Measurements from ENCODE around the gene SLC7A6OS. TPM values are rescaled to one million over a fixed set of nuclear protein-coding genes. Genes with fewer than 3 reads are reported as not detected.

SLC7A6OS gene
- total RNA-seq, 2 experiments from 2014 or later, result 17.4 to 21.7 TPM

- DNase-seq, result peak; percentile 81
- peak; percentile 100 for ATAC-seq
Measured at GRCh38 chr16:68319185-68319908, 8.6 kb upstream of the SLC7A6OS start.

GRCh38 chr16:68313116-68313515, 2.4 kb upstream of the SLC7A6OS start:
- ChIA-PET CTCF (no interaction called here), POLR2A (no interaction called here)
- ATAC-seq (no peak), DNase-seq (no peak)
- Mint-ChIP-seq H3K9me3 (ENCODE audit: low read depth) (no peaks in the 10 kb centered on the region), H3K36me3 (ENCODE audit: low read depth) (peaks cover 39% of the 10 kb centered on the region), H3K4me3 (no peak overlapping the region), H3K27me3 (no peaks in the 10 kb centered on the region), H3K27ac (no peak overlapping the region), H3K4me1 (peaks cover 36% of the 10 kb centered on the region)
- intact Hi-C loops (cut with DNase I, micrococcal nuclease), result no loop called here

More at GRCh38 chr16:68319185-68319908, 8.6 kb upstream of the SLC7A6OS start:
- Mint-ChIP-seq H3K27ac (peak overlapping the region; percentile 74), H3K36me3 (ENCODE audit: low read depth) (peaks cover 37% of the 10 kb centered on the region), H3K4me1 (peaks cover 27% of the 10 kb centered on the region), H3K4me3 (no peak overlapping the region), H3K9me3 (ENCODE audit: low read depth) (no peaks in the 10 kb centered on the region), H3K27me3 (no peaks in the 10 kb centered on the region)
- ChIA-PET CTCF (interaction anchor here (0.6 to 19.5 kb wide), 6 partner anchors 8 to 1734 kb away, joined by 3 to 517 read pairs (median 8); partner anchors contain the start of genes PRMT7, SLC7A6 and SLC7A6OS), POLR2A (interaction anchor here (0.7 to 1.4 kb wide), 5 partner anchors 9 to 166 kb away, joined by 5 to 8 read pairs (median 7); partner anchors contain the start of genes PRMT7, SLC7A6 and SLC7A6OS)
- intact Hi-C loops (cut with DNase I, micrococcal nuclease), result loop anchor here (1.0 to 2.0 kb wide), 2 partner anchors 8 to 55 kb away; partner anchors contain the start of genes PRMT7 (in 1 of the 2) and SLC7A6 (in 1 of the 2)

GRCh38 chr16:68310437-68310773, 341 bp downstream of the SLC7A6OS start:
- DNase-seq (no peak), ATAC-seq (no peak)
- peak overlapping the region; percentile 92 for H3K27ac Mint-ChIP-seq
- H3K4me1 Mint-ChIP-seq, result peaks cover 42% of the 10 kb centered on the region
- peaks cover 39% of the 10 kb centered on the region for H3K36me3 Mint-ChIP-seq (ENCODE audit: low read depth)
- H3K9me3 Mint-ChIP-seq (ENCODE audit: low read depth), result no peaks in the 10 kb centered on the region
- ChIA-PET CTCF (interaction anchor here (0.5 to 2.4 kb wide), 16 partner anchors 10 to 48 kb away, joined by 3 to 18 read pairs (median 6); partner anchors contain the start of gene SLC7A6), POLR2A (interaction anchor here (0.9 to 2.0 kb wide), 8 partner anchors 9 to 226 kb away, joined by 3 to 19 read pairs (median 6); partner anchors contain the start of genes NFATC3 and SLC7A6)
- H3K27me3 Mint-ChIP-seq, result no peaks in the 10 kb centered on the region
- intact Hi-C loops (cut with DNase I, micrococcal nuclease), result loop anchor here (1.0 to 2.0 kb wide), 4 partner anchors 24 to 504 kb away; partner anchors contain the start of genes CENPT (in 1 of the 2), RANBP10 (in 1 of the 2), SLC7A6 (in 1 of the 2) and TSNAXIP1 (in 1 of the 2)
- H3K4me3 Mint-ChIP-seq, result peak overlapping the region; percentile 90

GRCh38 chr16:68309799-68310198, 947 bp downstream of the SLC7A6OS start:
- ATAC-seq (no peak), DNase-seq (no peak)
- peaks cover 38% of the 10 kb centered on the region for H3K4me1 Mint-ChIP-seq
- peak overlapping the region; percentile 90 for H3K4me3 Mint-ChIP-seq
- ChIA-PET POLR2A (no interaction called here), CTCF (interaction anchor here (0.6 kb wide), 1 partner anchor 21 kb away, joined by 3 read pairs; no protein-coding TSS in a partner anchor)
- intact Hi-C loops (cut with DNase I, micrococcal nuclease), result loop anchor here (1.0 to 2.0 kb wide), 4 partner anchors 23 to 503 kb away; partner anchors contain the start of genes CENPT (in 1 of the 2), RANBP10 (in 1 of the 2), SLC7A6 (in 1 of the 2) and TSNAXIP1 (in 1 of the 2)
- H3K27ac Mint-ChIP-seq, result peak overlapping the region; percentile 92
- H3K9me3 Mint-ChIP-seq (ENCODE audit: low read depth), result no peaks in the 10 kb centered on the region
- peaks cover 39% of the 10 kb centered on the region for H3K36me3 Mint-ChIP-seq (ENCODE audit: low read depth)
- no peaks in the 10 kb centered on the region for H3K27me3 Mint-ChIP-seq

- ChIA-PET POLR2A (no interaction called here), CTCF (interaction anchor here (1.0 to 6.0 kb wide), 4 partner anchors 10 to 44 kb away, joined by 3 to 32 read pairs (median 4); no protein-coding TSS in a partner anchor)
- H3K27me3 Mint-ChIP-seq, result no peaks in the 10 kb centered on the region
- no peaks in the 10 kb centered on the region for H3K9me3 Mint-ChIP-seq (ENCODE audit: low read depth)
- H3K4me1 Mint-ChIP-seq, result peaks cover 23% of the 10 kb centered on the region
- ATAC-seq (no peak), DNase-seq (no peak)
- intact Hi-C loops (cut with DNase I, micrococcal nuclease), result no loop called here
- H3K27ac Mint-ChIP-seq, result no peak overlapping the region
- H3K36me3 Mint-ChIP-seq (ENCODE audit: low read depth), result peaks cover 49% of the 10 kb centered on the region
- H3K4me3 Mint-ChIP-seq, result no peak overlapping the region
Measured at GRCh38 chr16:68306633-68307032, 4.1 kb downstream of the SLC7A6OS start.

GRCh38 chr16:68300734-68301459, 9.8 kb downstream of the SLC7A6OS start:
- DNase-seq, result no peak
- H3K4me1 Mint-ChIP-seq, result peaks cover 13% of the 10 kb centered on the region
- ChIA-PET CTCF (interaction anchor here (0.6 to 3.8 kb wide), 12 partner anchors 9 to 68 kb away, joined by 3 to 17 read pairs (median 5); partner anchors contain the start of genes PRMT7, SLC7A6 and SLC7A6OS), POLR2A (interaction anchor here (0.6 to 1.4 kb wide), 3 partner anchors 10 to 640 kb away, joined by 3 to 5 read pairs (median 3); partner anchors contain the start of genes PRMT7 and SLC7A6OS)
- intact Hi-C loops (cut with DNase I, micrococcal nuclease), result no loop called here
- H3K27me3 Mint-ChIP-seq, result no peaks in the 10 kb centered on the region
- H3K27ac Mint-ChIP-seq, result peak overlapping the region; percentile 56
- no peak overlapping the region for H3K4me3 Mint-ChIP-seq
- peaks cover 69% of the 10 kb centered on the region for H3K36me3 Mint-ChIP-seq (ENCODE audit: low read depth)
- no peaks in the 10 kb centered on the region for H3K9me3 Mint-ChIP-seq (ENCODE audit: low read depth)
- ATAC-seq, result no peak

- Mint-ChIP-seq H3K36me3 (ENCODE audit: low read depth) (peaks cover 71% of the 10 kb centered on the region), H3K4me1 (peaks cover 13% of the 10 kb centered on the region), H3K9me3 (ENCODE audit: low read depth) (no peaks in the 10 kb centered on the region), H3K4me3 (no peak overlapping the region), H3K27ac (peak overlapping the region; percentile 56), H3K27me3 (no peaks in the 10 kb centered on the region)
- DNase-seq (no peak), ATAC-seq (no peak)
- ChIA-PET CTCF (interaction anchor here (0.5 to 3.8 kb wide), 14 partner anchors 8 to 316 kb away, joined by 3 to 17 read pairs (median 4); partner anchors contain the start of genes PRMT7, SLC7A6 and SLC7A6OS), POLR2A (interaction anchor here (1.0 to 1.4 kb wide), 2 partner anchors 10 to 11 kb away, joined by 3 to 5 read pairs; partner anchors contain the start of genes PRMT7 and SLC7A6OS)
- intact Hi-C loops (cut with DNase I, micrococcal nuclease), result no loop called here
Measured at GRCh38 chr16:68299571-68300453, 10.9 kb downstream of the SLC7A6OS start.

- POLR2A ChIA-PET, result no interaction called here
- CTCF ChIA-PET, result interaction anchor here (0.8 to 3.8 kb wide), 4 partner anchors 9 to 38 kb away, joined by 3 to 17 read pairs (median 4); no protein-coding TSS in a partner anchor
- Mint-ChIP-seq H3K36me3 (ENCODE audit: low read depth) (peaks cover 75% of the 10 kb centered on the region), H3K4me1 (peaks cover 13% of the 10 kb centered on the region), H3K27me3 (no peaks in the 10 kb centered on the region), H3K9me3 (ENCODE audit: low read depth) (no peaks in the 10 kb centered on the region), H3K4me3 (no peak overlapping the region), H3K27ac (peak overlapping the region; percentile 55)
- no peak for DNase-seq
- intact Hi-C loops (cut with DNase I, micrococcal nuclease), result no loop called here
- no peak for ATAC-seq
Measured at GRCh38 chr16:68298907-68299561, 11.7 kb downstream of the SLC7A6OS start.

GRCh38 chr16:68298312-68298711, 12.4 kb downstream of the SLC7A6OS start:
- no peak overlapping the region for H3K27ac Mint-ChIP-seq
- no peaks in the 10 kb centered on the region for H3K9me3 Mint-ChIP-seq (ENCODE audit: low read depth)

GRCh38 chr16:68297908-68298307, 12.8 kb downstream of the SLC7A6OS start:
- intact Hi-C loops (cut with DNase I, micrococcal nuclease), result no loop called here
- ChIA-PET CTCF (interaction anchor here (0.9 to 3.8 kb wide), 2 partner anchors 11 to 37 kb away, joined by 4 to 17 read pairs; no protein-coding TSS in a partner anchor), POLR2A (no interaction called here)
- H3K27me3 Mint-ChIP-seq, result no peaks in the 10 kb centered on the region
- peaks cover 70% of the 10 kb centered on the region for H3K36me3 Mint-ChIP-seq (ENCODE audit: low read depth)
- no peak overlapping the region for H3K4me3 Mint-ChIP-seq
- H3K4me1 Mint-ChIP-seq, result peaks cover 19% of the 10 kb centered on the region
- no peaks in the 10 kb centered on the region for H3K9me3 Mint-ChIP-seq (ENCODE audit: low read depth)
- peak overlapping the region; percentile 15 for H3K27ac Mint-ChIP-seq
- ATAC-seq, result no peak
- DNase-seq, result no peak

More at GRCh38 chr16:68298312-68298711, 12.4 kb downstream of the SLC7A6OS start:
- intact Hi-C loops (cut with DNase I, micrococcal nuclease), result no loop called here
- DNase-seq (no peak), ATAC-seq (no peak)
- no peak overlapping the region for H3K4me3 Mint-ChIP-seq
- no peaks in the 10 kb centered on the region for H3K27me3 Mint-ChIP-seq
- POLR2A ChIA-PET, result no interaction called here
- H3K36me3 Mint-ChIP-seq (ENCODE audit: low read depth), result peaks cover 71% of the 10 kb centered on the region
- CTCF ChIA-PET, result interaction anchor here (0.9 to 3.8 kb wide), 2 partner anchors 11 to 37 kb away, joined by 4 to 17 read pairs; no protein-coding TSS in a partner anchor
- H3K4me1 Mint-ChIP-seq, result peaks cover 17% of the 10 kb centered on the region
